Stimulated activated CD8-positive, alpha-beta memory T cell treated with anti-CD3 and anti-CD28 coated beads, Interleukin-4, amount 100 ng/mL, for 4 hours (primary cell): ENCODE results near the gene CORO2B.
"Not testable (repeated sequence)": the region's sequence is repeated elsewhere in the genome, so short reads cannot be mapped to it uniquely, and the experiment has no call there.

Experiments used
- DNase-seq, 2 donors: peaks; one replicate each; pipeline ENCODE4 v3.0.0-alpha.2; 2020; ENCODE audit warnings: low read depth in 2 of 2, low spot score in 1 of 2

Gene CORO2B

GRCh38 chr15:68719672-68720071, 140.9 kb downstream of the CORO2B start:
- no peak for DNase-seq

GRCh38 chr15:68721886-68722285, 143.1 kb downstream of the CORO2B start:
- no peak for DNase-seq

GRCh38 chr15:68725736-68726135, 146.9 kb downstream of the CORO2B start:
- DNase-seq: no peak

GRCh38 chr15:68726246-68726645, 147.5 kb downstream of the CORO2B start:
- no peak for DNase-seq

- DNase-seq: no peak
Measured at GRCh38 chr15:68729789-68730411, 151.1 kb downstream of the CORO2B start.

GRCh38 chr15:68730471-68730919, 151.7 kb downstream of the CORO2B start:
- DNase-seq: no peak

- no peak for DNase-seq
Measured at GRCh38 chr15:68730976-68731897, 152.4 kb downstream of the CORO2B start.

GRCh38 chr15:68732451-68732850, 153.7 kb downstream of the CORO2B start:
- DNase-seq: no peak

- DNase-seq: no peak
Measured at GRCh38 chr15:68733666-68734065, 154.9 kb downstream of the CORO2B start.

GRCh38 chr15:68734352-68734751, 155.6 kb downstream of the CORO2B start:
- no peak for DNase-seq

GRCh38 chr15:68734881-68735280, 156.1 kb downstream of the CORO2B start:
- DNase-seq: no peak

GRCh38 chr15:68735610-68736009, 156.8 kb downstream of the CORO2B start:
- no peak for DNase-seq

GRCh38 chr15:68739390-68740080, 160.7 kb downstream of the CORO2B start:
- no peak for DNase-seq

GRCh38 chr15:68743256-68743655, 164.5 kb downstream of the CORO2B start:
- DNase-seq: no peak

- no peak for DNase-seq
Measured at GRCh38 chr15:68749365-68749764, 170.6 kb downstream of the CORO2B start.

GRCh38 chr15:68749793-68750192, 171.0 kb downstream of the CORO2B start:
- DNase-seq: no peak

GRCh38 chr15:68751622-68752021, 172.8 kb downstream of the CORO2B start:
- no peak for DNase-seq

GRCh38 chr15:68755731-68756130, 176.9 kb downstream of the CORO2B start:
- no peak for DNase-seq

- not testable (repeated sequence) for DNase-seq
Measured at GRCh38 chr15:68759982-68760579, 181.3 kb downstream of the CORO2B start.

GRCh38 chr15:68763063-68763462, 184.3 kb downstream of the CORO2B start:
- no peak for DNase-seq

- DNase-seq: no peak
Measured at GRCh38 chr15:68764090-68764489, 185.3 kb downstream of the CORO2B start.
